ENCODE measurements around the gene LEF1.

LEF1 gene

GRCh38 chr4:108006361-108006760, 162.4 kb downstream of the LEF1 start:
- DNase-seq (ENCODE audit: insufficient read length, low spot score), result no peak
- no peak for FAIRE-seq
- no peak for TF ChIP-seq CTCF (IDR thresholded peaks at IDR 0.05; ENCODE audit: insufficient read depth, missing control alignments)

GRCh38 chr4:108005807-108006206, 162.9 kb downstream of the LEF1 start:
- DNase-seq (ENCODE audit: insufficient read length, low spot score), result no peak
- no peak for FAIRE-seq
- no peak for TF ChIP-seq CTCF (IDR thresholded peaks at IDR 0.05; ENCODE audit: insufficient read depth, missing control alignments)

- DNase-seq (ENCODE audit: insufficient read length, low spot score) (no peak), FAIRE-seq (no peak)
- TF ChIP-seq CTCF (IDR thresholded peaks at IDR 0.05; ENCODE audit: insufficient read depth, missing control alignments), result no peak
Observed at GRCh38 chr4:108004646-108005045, 164.1 kb downstream of the LEF1 start.

GRCh38 chr4:108003982-108004515, 164.7 kb downstream of the LEF1 start:
- FAIRE-seq, result no peak

GRCh38 chr4:108001540-108002135, 167.1 kb downstream of the LEF1 start:
- no peak for FAIRE-seq
- no peak for DNase-seq (ENCODE audit: insufficient read length, low spot score)
- TF ChIP-seq CTCF (IDR thresholded peaks at IDR 0.05; ENCODE audit: insufficient read depth, missing control alignments), result no peak

More at GRCh38 chr4:108003982-108004515, 164.7 kb downstream of the LEF1 start:
- TF ChIP-seq CTCF (IDR thresholded peaks at IDR 0.05; ENCODE audit: insufficient read depth, missing control alignments), result no peak
- no peak for DNase-seq (ENCODE audit: insufficient read length, low spot score)

- FAIRE-seq, result no peak
- no peak for TF ChIP-seq CTCF (IDR thresholded peaks at IDR 0.05; ENCODE audit: insufficient read depth, missing control alignments)
- DNase-seq (ENCODE audit: insufficient read length, low spot score), result no peak
Observed at GRCh38 chr4:107999932-108000539, 168.7 kb downstream of the LEF1 start.

- no peak for TF ChIP-seq CTCF (IDR thresholded peaks at IDR 0.05; ENCODE audit: insufficient read depth, missing control alignments)
- FAIRE-seq, result no peak
- DNase-seq (ENCODE audit: insufficient read length, low spot score), result no peak
Observed at GRCh38 chr4:107997794-107998193, 170.9 kb downstream of the LEF1 start.
